Measurements from ENCODE around the gene LTBP3.
A peak's percentile ranks its signal among the peaks of the same experiment; 100 is the strongest.

The LTBP3 gene

DNA sequence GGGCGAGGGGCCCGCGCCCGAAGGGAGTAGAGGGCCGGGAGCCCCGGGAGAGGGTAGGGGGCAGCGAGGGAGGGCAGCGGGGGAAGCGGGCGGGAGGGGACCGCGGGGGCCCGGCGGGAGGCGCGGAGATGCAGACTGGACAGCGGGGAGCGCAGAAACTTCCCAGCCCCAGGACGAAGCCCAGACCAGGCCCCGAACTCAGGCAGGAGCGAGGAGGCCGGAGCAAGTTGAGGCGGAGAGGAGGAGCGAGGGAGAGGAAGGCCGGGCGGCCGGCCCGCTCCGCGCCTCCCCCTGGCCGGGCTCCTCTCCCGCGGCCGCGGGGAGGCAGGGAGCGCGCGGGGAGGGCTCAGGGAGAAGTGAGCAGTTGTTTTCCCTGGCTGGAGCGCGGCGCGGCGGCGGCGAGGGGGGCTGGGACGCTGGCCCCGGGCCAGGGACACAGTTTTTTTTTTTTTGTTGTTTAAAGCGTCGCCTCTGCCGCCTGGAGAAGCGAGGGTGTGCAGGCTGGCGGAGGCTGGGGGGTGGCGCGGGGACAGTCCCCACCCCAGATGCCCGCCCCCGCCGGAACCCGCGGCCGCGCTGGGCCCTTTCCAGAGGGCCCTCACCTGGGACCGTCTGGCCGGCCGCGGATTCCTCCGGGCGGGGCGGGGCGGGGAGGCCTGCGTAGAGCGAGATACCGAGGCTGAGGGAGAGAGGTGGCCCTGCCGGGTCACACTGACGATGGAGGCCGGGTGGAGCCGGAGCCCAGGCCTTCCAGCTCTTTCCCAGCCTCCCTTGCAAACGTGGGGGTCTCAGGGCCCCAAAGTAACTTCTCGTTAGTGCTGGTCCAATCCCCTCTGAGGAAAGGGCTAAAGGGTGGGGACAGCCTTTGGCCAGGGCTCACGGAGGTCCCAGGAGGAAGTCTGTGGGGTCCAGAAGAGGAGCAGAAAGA lies at the start of gene LTBP3:
Gene LTBP3, minus strand, starts transcription at position 358 of the 928 bp plus-strand sequence. CDS start 400 bp downstream, outside the sequence.
- DNase-seq (ENCODE audit: extremely low read depth, low read depth) = no peak
- TF ChIP-seq, protein P1, sequence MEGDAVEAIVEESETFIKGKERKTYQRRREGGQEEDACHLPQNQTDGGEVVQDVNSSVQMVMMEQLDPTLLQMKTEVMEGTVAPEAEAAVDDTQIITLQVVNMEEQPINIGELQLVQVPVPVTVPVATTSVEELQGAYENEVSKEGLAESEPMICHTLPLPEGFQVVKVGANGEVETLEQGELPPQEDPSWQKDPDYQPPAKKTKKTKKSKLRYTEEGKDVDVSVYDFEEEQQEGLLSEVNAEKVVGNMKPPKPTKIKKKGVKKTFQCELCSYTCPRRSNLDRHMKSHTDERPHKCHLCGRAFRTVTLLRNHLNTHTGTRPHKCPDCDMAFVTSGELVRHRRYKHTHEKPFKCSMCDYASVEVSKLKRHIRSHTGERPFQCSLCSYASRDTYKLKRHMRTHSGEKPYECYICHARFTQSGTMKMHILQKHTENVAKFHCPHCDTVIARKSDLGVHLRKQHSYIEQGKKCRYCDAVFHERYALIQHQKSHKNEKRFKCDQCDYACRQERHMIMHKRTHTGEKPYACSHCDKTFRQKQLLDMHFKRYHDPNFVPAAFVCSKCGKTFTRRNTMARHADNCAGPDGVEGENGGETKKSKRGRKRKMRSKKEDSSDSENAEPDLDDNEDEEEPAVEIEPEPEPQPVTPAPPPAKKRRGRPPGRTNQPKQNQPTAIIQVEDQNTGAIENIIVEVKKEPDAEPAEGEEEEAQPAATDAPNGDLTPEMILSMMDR (IDR thresholded peaks at IDR 0.05; ENCODE audit: low read depth, low read length) = no peak

- DNase-seq (ENCODE audit: extremely low read depth, low read depth) = peak; percentile 93
- TF ChIP-seq, protein P1 (IDR thresholded peaks at IDR 0.05; ENCODE audit: low read depth, low read length) = no peak
These were observed 48.9 kb upstream of the LTBP3 start for GRCh38 chr11:65606876-65607613.

DNA sequence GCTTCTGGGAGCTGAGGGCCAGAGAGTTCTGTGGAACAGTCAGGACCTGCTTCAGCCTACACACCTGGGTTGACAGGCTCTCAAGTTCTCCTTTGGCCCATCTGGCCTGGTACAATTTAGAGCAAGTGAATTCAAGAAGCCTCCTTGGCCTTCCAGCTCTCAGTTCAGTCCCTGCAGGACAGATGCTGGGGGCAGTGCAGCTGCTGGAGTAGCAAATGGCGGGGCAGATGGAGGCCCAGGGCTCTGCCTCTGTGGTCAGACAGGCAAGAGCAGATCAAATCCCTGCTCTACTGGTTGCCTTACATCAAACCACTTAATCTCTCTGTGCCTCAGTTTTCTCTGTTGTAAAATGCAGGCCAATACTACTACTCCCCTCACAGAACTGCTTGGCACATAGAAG lies 46.1 kb upstream of the LTBP3 start:
- no peak for DNase-seq (ENCODE audit: extremely low read depth, low read depth)
- TF ChIP-seq, protein P1 (IDR thresholded peaks at IDR 0.05; ENCODE audit: low read depth, low read length) = no peak

- DNase-seq (ENCODE audit: extremely low read depth, low read depth) = no peak
- TF ChIP-seq, protein P1 (IDR thresholded peaks at IDR 0.05; ENCODE audit: low read depth, low read length) = no peak
These were observed 41.7 kb upstream of the LTBP3 start for GRCh38 chr11:65599955-65600246.

DNA sequence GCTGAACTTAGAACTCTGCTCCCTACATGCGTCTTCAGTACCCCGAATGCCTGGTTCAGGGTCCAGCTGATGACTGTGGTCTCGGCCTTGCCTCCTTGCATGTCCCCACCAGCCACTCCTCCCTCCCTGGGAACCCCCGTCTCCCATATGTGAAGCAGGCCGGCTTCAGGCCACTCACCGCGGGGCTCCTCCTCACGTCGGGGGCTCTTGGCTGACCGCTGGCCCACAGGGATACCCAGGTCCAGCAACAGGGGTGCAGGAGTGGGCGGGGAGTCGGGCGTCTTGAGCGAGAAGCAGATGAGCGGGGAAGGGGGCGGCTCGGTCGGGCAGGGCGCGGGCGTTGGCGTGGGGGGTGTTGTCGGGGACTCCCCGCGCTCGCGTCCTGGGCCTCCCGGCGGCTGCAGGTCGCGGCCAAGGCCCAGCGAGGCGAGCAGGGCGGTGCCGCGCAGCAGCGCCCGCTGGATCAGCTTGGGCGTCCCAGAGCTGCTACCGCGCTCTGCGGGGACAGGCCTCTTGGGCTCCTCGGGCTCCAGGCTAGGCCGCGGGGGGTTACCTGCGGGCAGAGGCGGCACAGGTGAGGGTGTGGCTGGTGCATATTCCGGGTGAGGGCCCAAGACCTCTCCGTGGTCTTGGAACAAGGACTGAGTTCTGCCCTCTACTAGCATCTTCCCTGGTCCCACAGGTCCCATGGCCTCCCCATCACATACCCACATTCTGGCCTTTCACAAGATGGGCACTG lies 41.2 kb upstream of the LTBP3 start:
- TF ChIP-seq, protein P1 (IDR thresholded peaks at IDR 0.05; ENCODE audit: low read depth, low read length) = no peak
- DNase-seq (ENCODE audit: extremely low read depth, low read depth) = no peak

- TF ChIP-seq, protein P1 (IDR thresholded peaks at IDR 0.05; ENCODE audit: low read depth, low read length) = no peak
- DNase-seq (ENCODE audit: extremely low read depth, low read depth) = no peak
These were observed 40.1 kb upstream of the LTBP3 start for GRCh38 chr11:65598258-65598699.

Measured in AG09319 (cell line).